DND-41 (cell line): ENCODE results near the gene CACNB2.
A peak's percentile ranks its signal among the peaks of the same experiment; 100 is the strongest.

Experiments used
- ATAC-seq: fragments of 200-7000 bp; cut with Tn5 transposase; 3 replicates; pipeline ENCODE4 v1.9.1; 2021; ENCODE audit warnings: low read depth; ENCODE audit not compliant: insufficient read depth
- DNase-seq: peaks from one replicate; pipeline ENCODE4 v3.0.0-alpha.2; 2020
- H2AFZ ChIP-seq: 2 replicates; pipeline ENCODE4 v1.6.0; 2012; ENCODE audit warnings: low read depth, low read length
- H3K27ac ChIP-seq: 2 replicates; pipeline ENCODE4 v1.5.1; 2012; ENCODE audit warnings: low read length, inconsistent platforms
- H3K27me3 ChIP-seq: fragments of 200-600 bp; sonication (generic); 2 replicates; pipeline ENCODE4 v1.6.0; 2012; ENCODE audit warnings: low read length, mild to moderate bottlenecking, inconsistent platforms; ENCODE audit not compliant: insufficient read depth, poor library complexity
- H3K36me3 ChIP-seq: 2 replicates; pipeline ENCODE4 v1.5.1; 2012; ENCODE audit warnings: low read length, inconsistent platforms; ENCODE audit not compliant: insufficient read depth
- H3K4me1 ChIP-seq: 2 replicates; pipeline ENCODE4 v1.5.1; 2012; ENCODE audit warnings: mild to moderate bottlenecking, low read length; ENCODE audit not compliant: insufficient read depth
- H3K4me2 ChIP-seq: 2 replicates; pipeline ENCODE4 v1.6.0; 2012; ENCODE audit warnings: mild to moderate bottlenecking, moderate library complexity, low read length, inconsistent platforms; ENCODE audit not compliant: insufficient read depth
- H3K4me3 ChIP-seq, 2 experiments: fragments of 200-600 bp in 1 of 2; shearing (Covaris generic) in 1 of 2; 2 replicates each; pipeline ENCODE4 v1.5.1; 2012 to 2016; ENCODE audit warnings: inconsistent platforms in 2 of 2, low read length in 2 of 2, mild to moderate bottlenecking in 2 of 2, low read depth in 1 of 2, moderate library complexity in 1 of 2
- H3K79me2 ChIP-seq: 2 replicates; pipeline ENCODE4 v1.6.0; 2012; ENCODE audit warnings: low read length, inconsistent platforms; ENCODE audit not compliant: insufficient read depth
- H3K9ac ChIP-seq: 2 replicates; pipeline ENCODE4 v1.6.0; 2012; ENCODE audit warnings: low read depth, mild to moderate bottlenecking, inconsistent platforms, low read length, moderate library complexity
- H3K9me3 ChIP-seq: 2 replicates; pipeline ENCODE4 v1.5.1; 2012; ENCODE audit warnings: low read length, moderate library complexity, mild to moderate bottlenecking, inconsistent platforms; ENCODE audit not compliant: insufficient read depth, severe bottlenecking
- H4K20me1 ChIP-seq: 2 replicates; pipeline ENCODE4 v1.6.0; 2012; ENCODE audit warnings: low read length; ENCODE audit not compliant: insufficient read depth
- CTCF ChIP-seq: IDR thresholded peaks from 2 replicates; pipeline ENCODE4 v1.5.1; 2012; ENCODE audit warnings: borderline replicate concordance, low read length, moderate library complexity, mild to moderate bottlenecking; ENCODE audit not compliant: poor library complexity, severe bottlenecking; ENCODE audit errors: extremely low read depth
- EZH2 ChIP-seq: IDR thresholded peaks from 3 replicates; pipeline ENCODE4 v1.6.1; 2012; ENCODE audit warnings: borderline replicate concordance, low read depth, mild to moderate bottlenecking, moderate library complexity, low read length, inconsistent platforms; ENCODE audit not compliant: severe bottlenecking

CACNB2 gene

DNA sequence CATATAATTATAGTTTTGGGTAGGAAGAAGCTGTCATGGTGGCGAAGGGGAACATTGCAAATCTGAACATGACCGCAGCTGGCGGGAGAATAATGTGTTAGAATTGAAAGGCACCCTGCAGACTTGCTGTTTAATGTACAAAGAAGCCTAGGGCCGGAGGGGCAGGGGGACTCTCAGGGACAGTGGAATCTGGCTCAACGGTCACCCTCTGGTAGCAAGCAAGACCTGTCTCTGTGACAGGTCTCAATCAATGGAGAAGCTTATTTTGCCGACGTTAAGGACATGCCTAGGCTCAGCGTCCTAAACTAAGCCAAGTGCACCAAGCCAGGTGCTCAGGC lies 333.9 kb downstream of the CACNB2 start:
- no peak for DNase-seq
- H3K36me3 ChIP-seq: no peaks in the 10 kb centered on the region
- no peak for ATAC-seq
- no peaks in the 10 kb centered on the region for H3K9me3 ChIP-seq
- no peak overlapping the region for H3K9ac ChIP-seq
- H3K27ac ChIP-seq: no peak overlapping the region
- TF ChIP-seq CTCF (no peak), EZH2 (no peak)
- H2AFZ ChIP-seq: no peak overlapping the region
- H4K20me1 ChIP-seq: no peaks in the 10 kb centered on the region
- no peak overlapping the region for H3K4me3 ChIP-seq
- H3K4me2 ChIP-seq: no peak overlapping the region
- no peaks in the 10 kb centered on the region for H3K27me3 ChIP-seq
- H3K79me2 ChIP-seq: no peaks in the 10 kb centered on the region
- peaks cover 12% of the 10 kb centered on the region for H3K4me1 ChIP-seq

DNA sequence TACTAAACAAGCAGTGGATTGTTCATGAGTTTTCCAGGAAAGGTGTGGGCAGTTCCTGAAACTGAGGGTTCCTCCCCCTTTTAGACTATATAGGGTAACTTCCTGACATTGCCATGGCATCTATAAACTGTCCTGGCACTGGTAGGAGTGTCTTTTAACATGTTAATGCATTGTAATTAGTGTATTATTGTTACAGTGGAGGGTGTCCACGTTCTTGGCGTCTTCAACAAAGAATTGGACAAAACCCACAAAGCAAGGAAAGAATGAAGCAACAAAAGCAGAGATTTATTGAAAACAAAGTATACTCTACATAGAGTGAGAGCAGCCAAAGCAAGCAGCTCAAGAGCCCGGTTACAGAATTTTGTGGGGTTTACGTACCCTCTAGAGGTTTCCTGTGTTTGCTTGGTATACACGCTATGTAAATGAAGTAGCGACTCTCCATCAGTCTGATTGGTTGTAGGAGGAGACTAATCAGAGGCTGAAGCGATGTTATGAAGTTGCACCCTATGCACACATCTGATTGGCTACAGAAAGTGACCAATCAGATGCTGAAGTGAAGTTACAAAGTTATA lies 335.9 kb downstream of the CACNB2 start:
- DNase-seq (no peak), ATAC-seq (0 out of 3 replicates have a peak, but pooled peaks have one; percentile 16)
- TF ChIP-seq CTCF: no peak
- no peak for TF ChIP-seq EZH2
- Histone ChIP-seq H3K4me3 (no peak overlapping the region), H3K27me3 (no peaks in the 10 kb centered on the region), H3K27ac (no peak overlapping the region), H3K79me2 (no peaks in the 10 kb centered on the region), H3K36me3 (no peaks in the 10 kb centered on the region), H3K9ac (no peak overlapping the region), H4K20me1 (no peaks in the 10 kb centered on the region), H3K4me2 (no peak overlapping the region), H3K4me1 (peaks cover 12% of the 10 kb centered on the region), H2AFZ (no peak overlapping the region), H3K9me3 (no peaks in the 10 kb centered on the region)

DNA sequence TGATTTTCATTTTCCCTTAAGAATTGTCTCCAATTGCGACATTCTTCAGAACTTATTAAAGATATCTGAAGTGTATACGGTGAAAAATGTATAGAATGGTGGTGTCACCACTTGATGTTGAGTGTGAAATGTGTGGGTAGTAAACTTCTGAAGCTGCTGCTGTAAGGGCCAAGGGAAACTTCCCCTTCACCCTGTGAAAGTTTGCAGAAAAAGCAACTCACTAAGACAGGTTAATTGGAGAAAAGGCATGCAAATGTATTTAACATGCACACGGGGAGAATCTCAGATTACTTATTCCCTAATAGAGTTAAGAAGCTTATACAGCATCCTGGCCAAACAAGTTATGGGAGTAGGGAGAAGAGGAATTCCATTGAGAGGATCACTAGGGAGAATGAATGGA lies 338.1 kb downstream of the CACNB2 start:
- TF ChIP-seq CTCF (no peak), EZH2 (no peak)
- H4K20me1 ChIP-seq: no peaks in the 10 kb centered on the region
- no peak overlapping the region for H3K4me2 ChIP-seq
- no peaks in the 10 kb centered on the region for H3K4me1 ChIP-seq
- ATAC-seq (no peak), DNase-seq (no peak)
- H3K9me3 ChIP-seq: no peaks in the 10 kb centered on the region
- H3K9ac ChIP-seq: no peak overlapping the region
- H3K27me3 ChIP-seq: no peaks in the 10 kb centered on the region
- no peak overlapping the region for H3K27ac ChIP-seq
- H3K4me3 ChIP-seq: no peak overlapping the region
- no peaks in the 10 kb centered on the region for H3K36me3 ChIP-seq
- H3K79me2 ChIP-seq: no peaks in the 10 kb centered on the region
- H2AFZ ChIP-seq: no peak overlapping the region; the same call in 1 of the 2 replicates

DNA sequence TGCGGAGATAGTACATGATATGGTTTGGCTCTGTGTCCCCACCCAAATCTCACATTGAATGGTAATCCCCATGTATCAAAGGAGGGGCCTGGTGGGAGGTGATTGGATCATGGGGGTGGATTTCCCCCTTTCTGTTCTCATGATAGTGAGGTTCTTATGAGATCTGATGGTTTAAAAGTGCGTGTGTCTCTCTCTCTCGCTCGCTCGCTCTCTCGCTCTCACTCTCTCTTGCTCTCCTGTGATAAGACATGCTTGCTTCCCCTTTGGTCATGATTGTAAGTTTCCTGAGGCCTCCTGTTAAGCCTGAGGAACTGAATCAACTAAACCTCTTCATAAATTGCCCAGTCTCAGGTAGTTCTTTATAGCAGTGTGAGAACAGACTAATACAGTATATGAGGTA lies 339.3 kb downstream of the CACNB2 start:
- no peak for ATAC-seq
- no peaks in the 10 kb centered on the region for H4K20me1 ChIP-seq
- no peak overlapping the region for H3K4me3 ChIP-seq
- no peaks in the 10 kb centered on the region for H3K27me3 ChIP-seq
- no peak for DNase-seq
- no peak overlapping the region for H3K27ac ChIP-seq
- no peaks in the 10 kb centered on the region for H3K79me2 ChIP-seq
- TF ChIP-seq CTCF: no peak
- TF ChIP-seq EZH2: no peak
- no peak overlapping the region for H2AFZ ChIP-seq
- no peaks in the 10 kb centered on the region for H3K9me3 ChIP-seq
- no peak overlapping the region for H3K4me2 ChIP-seq
- no peak overlapping the region for H3K9ac ChIP-seq
- no peaks in the 10 kb centered on the region for H3K36me3 ChIP-seq
- H3K4me1 ChIP-seq: no peaks in the 10 kb centered on the region
